GM19351 (cell line): ENCODE measurements around the gene SIRT3.
"Not testable (repeated sequence)": the region's sequence is repeated elsewhere in the genome, so short reads cannot be mapped to it uniquely, and the experiment has no call there.

Experiments
- ATAC-seq: cut with Tn5 transposase; IDR thresholded peaks from one replicate; pipeline ENCODE4 v1.9.1; 2021; ENCODE audit warnings: mild to moderate bottlenecking, moderate library complexity; ENCODE audit not compliant: unreplicated experiment

SIRT3 gene

DNA sequence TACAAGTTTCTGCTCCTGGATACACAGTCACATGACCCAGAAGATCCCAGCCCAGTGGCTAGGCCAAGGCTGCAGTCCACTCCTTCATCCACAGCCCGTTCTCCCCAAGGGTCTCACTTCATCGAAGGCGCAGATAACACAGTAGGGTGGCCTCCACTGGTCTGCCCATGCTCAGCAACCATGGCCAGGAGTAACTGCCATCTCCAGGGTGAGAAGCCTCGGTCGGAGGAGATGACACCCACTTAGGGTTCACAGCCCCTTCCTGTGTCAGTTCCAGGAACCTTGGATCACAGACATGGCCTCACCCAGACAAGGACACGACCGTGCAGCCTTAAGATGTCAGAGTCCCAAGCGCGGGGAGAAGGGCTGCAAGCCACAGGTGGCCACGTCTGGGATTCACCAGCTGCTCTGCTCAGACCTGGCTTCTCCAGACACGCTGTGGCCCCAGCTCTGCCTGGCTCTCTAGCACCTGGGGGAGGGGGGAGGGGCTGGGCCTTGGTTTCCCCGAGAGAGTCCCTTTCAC lies 31.5 kb downstream of the SIRT3 start:
- no peak for ATAC-seq

DNA sequence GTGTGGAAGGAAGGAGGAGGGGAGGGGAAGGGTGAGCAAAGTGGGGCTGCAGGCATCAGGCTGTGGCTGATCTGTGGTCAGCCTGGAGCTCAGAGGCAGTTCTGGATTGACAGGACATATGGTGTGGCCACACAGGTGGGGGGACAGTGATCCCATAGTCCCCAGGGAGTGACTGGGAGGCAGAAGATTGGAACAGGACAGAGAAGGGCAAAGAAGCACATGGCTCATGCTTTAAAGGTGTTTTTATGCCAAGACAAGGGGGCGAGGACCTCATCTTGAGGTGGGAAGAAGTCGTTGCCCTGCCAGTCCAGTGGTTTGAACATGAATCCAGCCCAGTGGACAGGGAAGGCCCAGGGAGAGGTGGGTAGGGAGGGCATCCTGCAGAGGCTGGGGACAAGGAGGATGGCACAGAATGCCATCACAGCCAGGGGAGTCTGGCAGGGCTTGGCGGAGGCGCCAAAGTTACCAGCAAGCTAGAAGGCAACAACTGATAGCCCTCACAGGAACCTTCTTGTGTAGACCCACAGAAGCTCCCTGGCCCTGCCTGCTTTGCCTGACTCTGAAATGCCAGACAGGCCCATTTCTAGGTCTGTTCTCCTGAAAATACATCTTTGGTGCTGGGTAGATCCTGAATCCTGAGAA lies 32.1 kb downstream of the SIRT3 start:
- no peak for ATAC-seq

DNA sequence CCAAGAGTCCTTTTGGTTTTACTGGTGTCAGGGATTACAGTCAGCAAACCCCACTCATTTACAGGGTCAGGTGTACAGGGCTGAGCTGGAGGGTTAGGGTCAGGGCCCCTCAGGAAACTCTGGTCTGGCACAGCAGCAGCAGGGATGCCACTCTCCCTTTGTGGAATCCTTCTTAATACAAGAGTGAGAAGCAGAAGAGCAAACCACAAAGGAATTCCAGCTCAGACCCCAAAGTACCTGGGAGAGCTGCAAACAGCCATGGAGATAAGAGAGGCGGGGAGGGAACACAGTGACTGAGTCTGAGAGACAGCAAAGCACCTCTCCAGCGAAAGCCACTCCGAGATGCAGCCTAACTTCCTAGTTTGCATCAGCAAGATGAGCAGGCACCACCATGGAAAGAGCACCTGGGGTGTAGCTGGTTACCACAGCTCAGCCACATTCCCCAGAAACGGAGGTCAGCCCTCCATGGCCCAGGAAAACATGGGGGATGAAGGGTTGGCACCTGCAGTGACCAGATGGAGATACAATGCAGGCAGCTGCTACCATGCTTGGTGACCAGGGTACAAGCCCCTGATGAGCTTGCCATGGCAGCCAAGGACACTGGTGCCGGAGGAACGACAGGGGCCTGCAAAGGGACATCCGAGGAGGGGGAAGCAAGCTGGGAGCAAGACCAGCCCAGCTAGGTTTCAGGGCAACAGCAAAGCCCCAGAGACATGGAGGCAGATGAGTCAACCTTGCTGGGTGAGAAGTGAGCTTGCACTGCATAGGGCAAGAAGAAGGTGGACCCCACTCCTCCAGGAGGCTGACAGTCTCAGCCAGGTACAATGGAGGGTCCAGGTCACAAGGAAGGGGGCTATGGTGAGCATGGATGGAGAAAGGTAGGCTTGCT lies 32.8 kb downstream of the SIRT3 start:
- no peak for ATAC-seq

DNA sequence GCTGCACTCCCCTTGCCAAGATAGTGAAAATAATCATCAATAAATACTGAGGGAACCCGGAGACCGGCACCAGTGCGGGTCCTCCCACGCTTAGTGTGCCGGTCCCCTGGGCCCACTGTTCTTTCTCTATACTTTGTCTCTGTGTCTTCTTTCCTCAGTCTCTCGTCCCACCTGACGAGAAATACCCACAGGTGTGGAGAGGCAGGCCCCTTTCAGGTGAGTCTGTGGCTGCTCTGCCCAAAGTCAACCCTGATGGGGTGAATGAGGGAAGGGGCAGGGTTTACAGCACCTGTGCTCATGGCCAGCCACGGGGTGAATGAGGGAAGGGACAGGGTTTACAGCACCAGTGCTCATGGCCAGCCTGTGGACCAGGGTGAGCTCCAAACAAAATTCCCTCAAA lies 33.7 kb downstream of the SIRT3 start:
- ATAC-seq: no peak

GRCh38 chr11:201966-202365 lies 34.2 kb downstream of the SIRT3 start:
- no peak for ATAC-seq

DNA sequence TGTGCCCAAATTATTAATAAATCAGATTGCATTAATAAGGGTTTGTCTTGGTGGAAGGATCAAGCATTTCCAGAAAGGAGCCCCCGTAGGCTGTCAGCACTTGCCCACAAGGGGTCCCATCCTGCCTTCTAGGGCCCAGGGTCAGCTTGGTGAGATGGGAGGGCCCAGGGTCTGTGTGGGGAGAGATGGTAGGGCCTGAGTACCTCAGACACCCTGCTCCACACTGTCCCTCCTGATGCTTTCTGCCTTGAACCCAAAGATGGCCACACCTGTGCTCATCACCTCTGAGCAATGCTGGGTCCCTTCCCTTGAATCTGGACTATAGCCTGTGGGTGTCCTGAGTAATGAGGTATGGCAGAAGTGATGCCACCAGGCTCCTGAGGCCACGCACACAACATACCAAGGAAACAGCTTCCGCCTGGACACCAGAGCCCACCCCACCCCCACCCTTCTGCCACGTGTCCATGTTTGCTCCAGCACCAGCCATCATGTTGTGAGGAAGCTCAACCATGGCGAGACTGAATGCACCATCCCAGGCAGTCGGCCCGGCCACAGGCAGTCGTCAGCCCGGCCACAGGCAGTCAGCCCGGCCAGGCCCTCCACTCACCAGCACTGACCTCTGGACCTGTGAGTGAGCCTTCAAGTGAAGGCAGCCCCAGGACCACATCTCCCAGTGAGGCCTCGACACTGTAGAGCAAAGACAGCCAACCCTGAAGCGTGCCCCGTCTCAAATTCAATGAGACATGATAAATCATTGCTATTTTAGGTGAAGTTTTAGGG lies 35.7 kb downstream of the SIRT3 start:
- ATAC-seq: no peak

DNA sequence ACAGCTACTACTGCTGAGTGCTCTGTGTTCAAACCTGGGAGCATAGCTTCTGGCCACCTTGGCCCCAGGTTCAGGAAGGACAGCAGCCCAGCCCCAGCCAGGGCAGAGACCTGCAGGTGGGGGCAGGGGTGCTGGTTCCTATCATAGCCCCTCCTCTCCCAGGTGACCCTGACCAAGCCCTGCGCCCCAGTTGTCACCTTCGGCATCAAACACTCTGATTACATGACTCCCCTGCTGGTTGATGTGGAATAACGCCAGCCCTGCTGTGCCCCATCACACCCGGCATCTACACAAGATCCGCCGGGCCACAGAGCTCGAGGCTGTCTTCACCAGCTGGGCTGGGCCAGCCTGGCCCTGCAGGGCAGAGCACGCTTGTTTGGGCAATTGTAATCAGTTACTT lies 36.4 kb downstream of the SIRT3 start:
- no peak for ATAC-seq

DNA sequence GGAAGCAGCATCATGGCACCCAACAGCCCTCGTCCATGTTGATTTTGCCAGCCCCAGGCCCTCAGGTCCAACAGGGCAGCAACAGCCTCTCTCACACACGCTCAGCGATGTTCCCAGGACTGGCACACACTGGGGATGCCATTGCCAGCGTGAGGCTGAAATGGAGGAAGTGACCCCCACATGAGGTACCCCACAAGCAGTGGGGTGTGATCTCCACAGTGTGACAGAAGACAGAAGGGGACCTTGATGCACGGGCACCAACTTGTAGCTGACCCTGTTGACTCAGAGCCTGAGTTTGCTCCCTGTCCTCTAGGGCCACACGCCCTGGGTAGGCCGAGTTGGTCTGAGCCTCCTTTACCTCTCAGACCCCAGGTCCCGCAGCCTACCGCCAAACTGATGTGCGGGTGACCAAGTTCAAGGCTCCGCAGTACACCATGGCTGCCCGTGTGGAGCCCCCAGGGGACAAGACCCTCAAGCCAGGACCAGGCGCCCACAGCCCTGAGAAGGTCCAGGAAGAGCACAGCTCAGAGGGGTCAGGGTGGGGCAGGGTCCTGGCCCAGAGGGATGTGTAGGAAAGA lies 37.0 kb downstream of the SIRT3 start:
- no peak for ATAC-seq

DNA sequence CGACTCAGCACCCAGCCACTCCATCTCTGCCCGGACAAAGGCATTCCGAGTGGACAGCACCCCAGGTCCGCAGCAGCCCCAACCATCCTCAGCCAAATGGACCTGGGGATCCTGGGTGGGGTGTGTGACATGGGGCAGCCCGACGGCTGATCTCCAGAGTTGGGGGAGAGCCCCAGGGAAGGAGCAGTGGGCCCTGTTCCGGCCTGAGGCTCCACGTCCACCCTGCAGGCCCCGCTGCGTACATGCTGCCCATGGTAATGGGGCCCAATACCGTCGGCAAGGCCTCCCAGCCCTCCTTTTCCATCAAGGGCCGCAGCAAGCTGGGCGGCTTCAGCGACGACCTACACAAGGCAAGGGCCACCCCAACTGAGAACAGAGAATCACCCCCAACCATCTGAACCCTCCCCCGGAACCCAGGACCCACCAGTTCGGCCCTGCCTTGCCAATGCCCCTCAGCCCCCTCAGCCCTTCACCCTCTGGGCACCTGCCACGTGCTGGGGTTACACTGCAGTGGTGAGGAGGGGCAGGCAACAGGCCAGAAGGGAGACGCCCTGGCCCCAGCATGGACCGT lies 37.8 kb downstream of the SIRT3 start:
- no peak for ATAC-seq

DNA sequence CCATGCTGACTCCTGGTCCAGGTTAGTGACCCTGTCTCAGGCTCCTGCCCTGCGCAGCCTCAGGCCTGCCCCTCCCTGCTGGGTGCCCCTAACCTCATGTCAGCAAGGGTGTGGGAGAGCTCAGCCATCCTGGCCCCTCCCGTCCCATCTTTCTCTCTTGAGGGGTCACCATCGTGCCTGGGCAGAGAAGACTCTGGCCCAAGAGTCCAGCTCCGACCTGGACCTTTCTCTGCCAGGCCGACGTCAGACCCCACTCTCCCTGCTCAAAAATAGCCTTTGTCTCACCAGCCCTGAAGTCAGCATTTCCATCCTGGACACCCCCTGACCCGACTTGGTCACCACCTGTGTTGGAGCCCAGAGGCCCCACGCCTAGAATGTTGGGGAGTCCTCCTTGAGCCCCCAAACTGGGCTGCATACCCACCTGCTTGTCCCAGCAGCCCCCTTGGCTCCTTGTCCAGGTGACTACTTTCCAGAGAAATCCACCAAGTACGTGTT lies 38.4 kb downstream of the SIRT3 start:
- no peak for ATAC-seq

DNA sequence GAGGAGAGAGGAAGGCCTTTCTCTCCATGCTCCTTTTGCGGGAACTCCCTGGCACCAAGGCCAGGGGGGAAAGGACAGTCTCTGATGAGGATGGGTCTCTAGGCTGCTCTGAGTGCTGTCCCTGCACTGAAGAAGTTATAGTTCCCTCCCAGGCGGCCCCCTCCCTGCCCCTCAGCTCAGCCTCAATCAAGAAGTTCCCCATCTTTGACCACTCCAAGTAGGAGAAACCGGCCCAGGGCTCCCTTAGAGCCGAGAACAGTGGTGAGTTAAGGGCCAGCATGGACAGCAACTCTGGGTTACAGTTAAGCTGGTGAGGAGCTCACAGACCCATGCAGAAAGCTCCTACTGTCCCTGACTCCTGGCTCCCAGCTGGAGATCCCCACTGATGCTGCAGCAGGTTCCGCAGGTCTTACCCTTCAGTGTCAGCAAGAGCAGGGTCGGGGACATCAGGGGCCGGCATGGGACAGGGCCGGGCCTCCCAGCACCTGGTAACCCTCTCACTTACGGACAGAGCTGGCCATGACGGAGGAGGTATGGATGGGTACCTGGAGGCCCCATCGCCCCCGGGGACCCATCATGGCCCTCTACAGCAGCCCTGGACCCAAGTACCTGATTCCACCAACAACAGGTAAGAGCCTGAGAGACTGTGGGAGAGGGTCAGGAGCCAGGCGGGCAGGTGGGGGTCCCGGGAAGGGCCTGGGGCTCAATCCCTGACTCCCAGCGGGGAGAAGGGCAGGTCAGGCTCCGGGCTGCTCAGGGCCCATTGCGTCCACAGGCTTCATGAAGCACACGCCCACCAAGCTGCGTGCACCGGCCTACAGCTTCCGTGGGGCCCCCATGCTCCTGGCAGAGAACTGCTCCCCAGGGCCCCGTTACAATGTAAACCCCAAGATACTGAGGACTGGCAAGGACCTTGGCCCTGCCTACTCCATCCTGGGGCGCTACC lies 39.1 kb downstream of the SIRT3 start:
- ATAC-seq: no peak

DNA sequence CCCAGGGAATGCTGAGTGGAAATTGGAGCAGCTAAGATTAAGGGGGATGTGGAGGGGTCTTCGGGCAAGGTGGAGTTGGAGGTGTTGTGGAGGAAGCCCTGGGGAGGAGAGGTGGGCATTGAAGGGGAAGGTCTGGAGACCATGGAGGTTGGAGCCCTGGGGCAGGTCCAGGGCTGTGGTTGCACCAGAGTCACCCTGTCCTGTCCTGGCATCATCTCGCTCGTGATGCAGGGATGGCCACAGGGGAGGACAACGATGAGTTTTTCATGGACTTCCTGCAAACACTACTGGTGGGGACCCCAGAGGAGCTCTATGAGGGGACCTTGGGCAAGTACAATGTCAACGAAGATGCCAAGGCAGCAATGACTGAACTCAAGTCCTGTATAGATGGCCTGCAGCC lies 42.7 kb downstream of the SIRT3 start:
- ATAC-seq: not testable (repeated sequence)

- ATAC-seq: not testable (repeated sequence)
Observed at GRCh38 chr11:192674-193128, 43.4 kb downstream of the SIRT3 start, which contains the start of gene SCGB1C1. TSS of gene SCGB1C1 (plus strand) at chr11:193078. CDS start at chr11:193100, 22 bp downstream.

DNA sequence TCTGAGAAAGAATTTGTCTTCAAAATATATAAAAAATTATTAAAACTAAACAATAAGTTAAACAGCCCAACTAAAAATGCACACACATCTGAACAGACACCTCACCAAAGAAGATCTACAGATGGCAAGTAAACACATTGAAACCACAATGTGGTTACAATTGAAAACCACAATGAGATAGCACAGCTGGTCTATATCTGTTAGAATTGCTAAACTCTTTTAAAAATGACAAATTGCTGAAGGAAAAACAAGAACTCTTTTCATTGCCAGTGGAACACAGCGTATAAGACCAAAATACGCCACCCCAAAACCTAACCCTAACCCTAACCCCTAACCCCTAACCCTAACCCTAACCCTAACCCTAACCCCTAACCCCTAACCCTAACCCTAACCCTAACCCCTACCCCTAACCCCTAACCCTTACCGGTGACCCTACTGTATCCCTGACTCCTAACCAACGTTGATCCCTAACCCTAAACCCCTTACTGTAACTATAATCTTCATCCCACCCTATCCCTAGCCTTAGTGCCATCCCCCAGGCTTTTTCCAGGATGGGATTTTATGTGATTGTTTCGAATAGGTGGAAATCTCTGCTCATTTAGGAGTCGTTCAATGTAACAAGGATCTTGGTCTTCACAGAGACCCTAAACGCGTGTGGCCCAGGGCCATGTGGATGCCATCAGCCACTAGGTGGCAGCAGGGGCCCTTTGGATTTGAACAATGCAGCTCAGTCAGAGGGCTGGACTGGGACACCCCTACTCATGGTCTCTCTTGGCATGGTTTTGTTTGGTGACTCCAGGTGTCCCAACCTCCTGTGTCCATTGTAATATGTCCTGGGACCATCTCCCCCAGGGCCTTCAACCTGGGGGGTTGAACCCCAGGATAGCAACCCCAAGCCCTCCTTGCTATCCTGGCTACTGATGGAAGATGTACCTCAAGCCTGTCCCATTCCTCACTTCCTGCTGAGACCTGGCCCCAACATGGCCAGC lies 44.4 kb downstream of the SIRT3 start:
- not testable (repeated sequence) for ATAC-seq

GRCh38 chr11:190546-190945 lies 45.6 kb downstream of the SIRT3 start:
- not testable (repeated sequence) for ATAC-seq

GRCh38 chr11:189843-190311 lies 46.3 kb downstream of the SIRT3 start:
- ATAC-seq: peak; percentile 83

GRCh38 chr11:189200-189783 lies 46.9 kb downstream of the SIRT3 start:
- ATAC-seq: peak; percentile 5
